Neural crest cell (in vitro differentiated cells): ENCODE measurements around the gene ELMO1. TPM values are rescaled to one million over a fixed set of nuclear protein-coding genes. Genes with fewer than 3 reads are reported as not detected.
A peak's percentile ranks its signal among the peaks of the same experiment; 100 is the strongest.

Source experiments
- DNase-seq: peaks from one replicate; pipeline ENCODE4 v3.0.0; 2021; ENCODE audit warnings: low read depth, mixed read lengths, low spot score
- H3K27ac Mint-ChIP-seq: one replicate; pipeline ENCODE4 v1.8.0; 2021; ENCODE audit warnings: mild to moderate bottlenecking, mixed read lengths; ENCODE audit not compliant: unreplicated experiment
- H3K27me3 Mint-ChIP-seq: 2 replicates; pipeline ENCODE4 v1.8.0; 2021; ENCODE audit warnings: low read depth, mild to moderate bottlenecking, mixed read lengths
- H3K36me3 Mint-ChIP-seq: 2 replicates; pipeline ENCODE4 v1.8.0; 2021; ENCODE audit warnings: low read depth, mild to moderate bottlenecking, mixed read lengths
- H3K4me1 Mint-ChIP-seq: 2 replicates; pipeline ENCODE4 v1.8.0; 2021; ENCODE audit warnings: mixed read lengths
- H3K4me3 Mint-ChIP-seq: one replicate; pipeline ENCODE4 v1.8.0; 2021; ENCODE audit warnings: mild to moderate bottlenecking, mixed read lengths
- H3K9me3 Mint-ChIP-seq: 2 replicates; pipeline ENCODE4 v1.8.0; 2021; ENCODE audit warnings: mixed read lengths
- CTCF ChIP-seq: fragments of 200-600 bp; sonication (generic); conservative IDR thresholded peaks from 2 replicates; pipeline ENCODE4 v1.5.0; 2021; ENCODE audit warnings: antibody characterized with exemption, mild to moderate bottlenecking
- total RNA-seq: library from RNA; stranded (reverse); gene quantifications from 2 replicates; pipeline ENCODE4 v1.2.1, GENCODE V29; 2021

Gene ELMO1
- total RNA-seq, 1 donor from 2014 or later, result 7.4 TPM

GRCh38 chr7:37249240-37249639 lies 199.4 kb downstream of the ELMO1 start:
- TF ChIP-seq CTCF, result no peak
- no peak overlapping the region for H3K4me3 Mint-ChIP-seq
- no peak overlapping the region for H3K27ac Mint-ChIP-seq
- H3K4me1 Mint-ChIP-seq, result peaks cover 29% of the 10 kb centered on the region
- H3K36me3 Mint-ChIP-seq, result peaks cover 5% of the 10 kb centered on the region
- no peaks in the 10 kb centered on the region for H3K27me3 Mint-ChIP-seq
- H3K9me3 Mint-ChIP-seq, result peaks cover 3% of the 10 kb centered on the region
- DNase-seq, result no peak

GRCh38 chr7:37248396-37248861 lies 200.2 kb downstream of the ELMO1 start:
- peak; percentile 26 for DNase-seq
- Mint-ChIP-seq H3K9me3 (peaks cover 3% of the 10 kb centered on the region), H3K27me3 (no peaks in the 10 kb centered on the region), H3K36me3 (peaks cover 5% of the 10 kb centered on the region), H3K27ac (peak overlapping the region; percentile 90), H3K4me1 (peaks cover 29% of the 10 kb centered on the region), H3K4me3 (peak overlapping the region; percentile 14)
- TF ChIP-seq CTCF, result no peak

GRCh38 chr7:37247861-37248260 lies 200.8 kb downstream of the ELMO1 start:
- no peaks in the 10 kb centered on the region for H3K27me3 Mint-ChIP-seq
- no peak for TF ChIP-seq CTCF
- H3K27ac Mint-ChIP-seq, result peak overlapping the region; percentile 90
- H3K4me1 Mint-ChIP-seq, result peaks cover 29% of the 10 kb centered on the region
- H3K4me3 Mint-ChIP-seq, result peak overlapping the region; percentile 29
- no peak for DNase-seq
- peaks cover 2% of the 10 kb centered on the region for H3K9me3 Mint-ChIP-seq
- H3K36me3 Mint-ChIP-seq, result peaks cover 2% of the 10 kb centered on the region

- Mint-ChIP-seq H3K9me3 (peaks cover 3% of the 10 kb centered on the region), H3K27ac (peak overlapping the region; percentile 4), H3K4me1 (peaks cover 22% of the 10 kb centered on the region), H3K27me3 (no peaks in the 10 kb centered on the region), H3K4me3 (no peak overlapping the region), H3K36me3 (no peaks in the 10 kb centered on the region)
- TF ChIP-seq CTCF, result no peak
- no peak for DNase-seq
These were observed 203.1 kb downstream of the ELMO1 start for GRCh38 chr7:37245590-37245989.

- DNase-seq, result no peak
- no peak overlapping the region for H3K27ac Mint-ChIP-seq
- peaks cover 5% of the 10 kb centered on the region for H3K4me1 Mint-ChIP-seq
- H3K4me3 Mint-ChIP-seq, result no peak overlapping the region
- no peaks in the 10 kb centered on the region for H3K27me3 Mint-ChIP-seq
- H3K36me3 Mint-ChIP-seq, result no peaks in the 10 kb centered on the region
- TF ChIP-seq CTCF, result no peak
- peaks cover 5% of the 10 kb centered on the region for H3K9me3 Mint-ChIP-seq
These were observed 211.8 kb downstream of the ELMO1 start for GRCh38 chr7:37236906-37237305.

- no peaks in the 10 kb centered on the region for H3K27me3 Mint-ChIP-seq
- H3K4me3 Mint-ChIP-seq, result no peak overlapping the region
- H3K4me1 Mint-ChIP-seq, result peaks cover 5% of the 10 kb centered on the region
- DNase-seq, result no peak
- H3K27ac Mint-ChIP-seq, result no peak overlapping the region
- peaks cover 4% of the 10 kb centered on the region for H3K9me3 Mint-ChIP-seq
- no peaks in the 10 kb centered on the region for H3K36me3 Mint-ChIP-seq
- no peak for TF ChIP-seq CTCF
These were observed 212.9 kb downstream of the ELMO1 start for GRCh38 chr7:37235813-37236212.
